GM19468 (cell line): Measurements from ENCODE around the gene ARHGAP24.
"Not testable (repeated sequence)": the region's sequence is repeated elsewhere in the genome, so short reads cannot be mapped to it uniquely, and the experiment has no call there.

ENCODE experiments used
- ATAC-seq: cut with Tn5 transposase; IDR thresholded peaks from one replicate; pipeline ENCODE4 v1.9.1; 2021; ENCODE audit warnings: mild to moderate bottlenecking, moderate library complexity, moderate number of reproducible peaks; ENCODE audit not compliant: unreplicated experiment; ENCODE audit errors: extremely low read depth

Gene ARHGAP24

GRCh38 chr4:85965017-85965416 lies 490.1 kb downstream of the ARHGAP24 start:
- not testable (repeated sequence) for ATAC-seq

- no peak for ATAC-seq
Measured at GRCh38 chr4:85965529-85965928, 490.6 kb downstream of the ARHGAP24 start.

GRCh38 chr4:85966373-85966772 lies 491.4 kb downstream of the ARHGAP24 start:
- no peak for ATAC-seq

- ATAC-seq = no peak
Measured at GRCh38 chr4:85967872-85968271, 492.9 kb downstream of the ARHGAP24 start.

GRCh38 chr4:85968945-85969819 lies 494.2 kb downstream of the ARHGAP24 start:
- peak; percentile 54 for ATAC-seq

- ATAC-seq = no peak
Measured at GRCh38 chr4:85970535-85970934, 495.6 kb downstream of the ARHGAP24 start.

- peak; percentile 89 for ATAC-seq
Measured at GRCh38 chr4:85979276-85979675, 504.3 kb downstream of the ARHGAP24 start.

GRCh38 chr4:85986266-85986665 lies 511.3 kb downstream of the ARHGAP24 start:
- ATAC-seq = no peak

GRCh38 chr4:85993641-85994040 lies 518.7 kb downstream of the ARHGAP24 start:
- no peak for ATAC-seq

GRCh38 chr4:85994576-85994975 lies 519.6 kb downstream of the ARHGAP24 start:
- ATAC-seq = no peak

- ATAC-seq = no peak
Measured at GRCh38 chr4:85995361-85995760, 520.4 kb downstream of the ARHGAP24 start.

GRCh38 chr4:86001591-86001990 lies 526.6 kb downstream of the ARHGAP24 start:
- ATAC-seq = no peak

GRCh38 chr4:86004030-86004429 lies 529.1 kb downstream of the ARHGAP24 start:
- ATAC-seq = no peak

- no peak for ATAC-seq
Measured at GRCh38 chr4:86006057-86006456, 531.1 kb downstream of the ARHGAP24 start.

- ATAC-seq = no peak
Measured at GRCh38 chr4:86007042-86007441, 532.1 kb downstream of the ARHGAP24 start.

- ATAC-seq = no peak
Measured at GRCh38 chr4:86011117-86011516, 536.2 kb downstream of the ARHGAP24 start.

GRCh38 chr4:86013621-86014020 lies 538.7 kb downstream of the ARHGAP24 start:
- ATAC-seq = no peak

GRCh38 chr4:86014599-86014998 lies 539.6 kb downstream of the ARHGAP24 start:
- ATAC-seq = no peak

- ATAC-seq = no peak
Measured at GRCh38 chr4:86015412-86016350, 540.7 kb downstream of the ARHGAP24 start.

- ATAC-seq = no peak
Measured at GRCh38 chr4:86019362-86019761, 544.4 kb downstream of the ARHGAP24 start.

GRCh38 chr4:86019906-86020305 lies 545.0 kb downstream of the ARHGAP24 start:
- no peak for ATAC-seq
